RWPE2 (cell line): Measurements from ENCODE around the gene UBE2D3.

Experiments
- ATAC-seq: fragments of 200-7000 bp; cut with Tn5 transposase; 3 replicates; pipeline ENCODE4 v1.9.1; 2021; ENCODE audit warnings: low read depth
- DNase-seq: peaks from one replicate; pipeline ENCODE4 v3.0.0-alpha.2; 2020; ENCODE audit warnings: low spot score
- H3K27ac ChIP-seq: fragments of 450-650 bp; 2 replicates; pipeline ENCODE4 v1.5.1; 2017; ENCODE audit warnings: mild to moderate bottlenecking; ENCODE audit not compliant: poor library complexity, severe bottlenecking
- H3K27me3 ChIP-seq: fragments of 250-450 bp; sonication (Bioruptor Pico); 2 replicates; pipeline ENCODE4 v1.5.1; 2021; ENCODE audit warnings: mild to moderate bottlenecking, moderate library complexity; ENCODE audit not compliant: insufficient read depth, poor library complexity, severe bottlenecking
- H3K36me3 ChIP-seq: fragments of 250-450 bp; sonication (Bioruptor Pico); 2 replicates; pipeline ENCODE4 v1.5.1; 2020; ENCODE audit warnings: low read depth, mild to moderate bottlenecking, moderate library complexity
- H3K4me1 ChIP-seq: fragments of 250-450 bp; sonication (Bioruptor Pico); 2 replicates; pipeline ENCODE4 v1.5.1; 2021; ENCODE audit warnings: mild to moderate bottlenecking, moderate library complexity; ENCODE audit not compliant: insufficient read depth, poor library complexity, severe bottlenecking
- H3K4me3 ChIP-seq: fragments of 250-450 bp; sonication (Bioruptor Pico); 2 replicates; pipeline ENCODE4 v1.5.1; 2021; ENCODE audit warnings: mild to moderate bottlenecking, moderate library complexity; ENCODE audit not compliant: severe bottlenecking
- H3K9me3 ChIP-seq: fragments of 250-450 bp; sonication (Bioruptor Pico); 2 replicates; pipeline ENCODE4 v1.5.1; 2021; ENCODE audit warnings: mild to moderate bottlenecking, moderate library complexity; ENCODE audit not compliant: severe bottlenecking
- CTCF ChIP-seq: fragments of 450-650 bp; IDR thresholded peaks from one replicate; pipeline ENCODE4 v1.5.1; 2017; ENCODE audit warnings: mild to moderate bottlenecking, moderate library complexity; ENCODE audit not compliant: poor library complexity, severe bottlenecking

The UBE2D3 gene

GRCh38 chr4:102815981-102816380 is 11.4 kb downstream of the UBE2D3 start:
- H3K9me3 ChIP-seq, result no peaks in the 10 kb centered on the region
- no peak for TF ChIP-seq CTCF
- peaks cover 56% of the 10 kb centered on the region for H3K4me1 ChIP-seq
- H3K4me3 ChIP-seq, result no peak overlapping the region
- H3K27ac ChIP-seq, result peak overlapping the region; percentile 63
- DNase-seq (no peak), ATAC-seq (peak; percentile 73)
- H3K27me3 ChIP-seq, result no peaks in the 10 kb centered on the region
- peaks cover 68% of the 10 kb centered on the region for H3K36me3 ChIP-seq

GRCh38 chr4:102809691-102810090 is 17.7 kb downstream of the UBE2D3 start:
- Histone ChIP-seq H3K36me3 (peaks cover 91% of the 10 kb centered on the region), H3K27me3 (no peaks in the 10 kb centered on the region), H3K9me3 (no peaks in the 10 kb centered on the region), H3K4me3 (no peak overlapping the region), H3K27ac (peak overlapping the region; percentile 4), H3K4me1 (peaks cover 5% of the 10 kb centered on the region)
- DNase-seq, result no peak
- ATAC-seq, result no peak
- TF ChIP-seq CTCF, result no peak

- DNase-seq (no peak), ATAC-seq (no peak)
- no peak for TF ChIP-seq CTCF
- Histone ChIP-seq H3K4me3 (no peak overlapping the region), H3K36me3 (peaks cover 93% of the 10 kb centered on the region), H3K4me1 (peaks cover 5% of the 10 kb centered on the region), H3K27ac (peak overlapping the region; percentile 4), H3K9me3 (no peaks in the 10 kb centered on the region), H3K27me3 (no peaks in the 10 kb centered on the region)
Observed at GRCh38 chr4:102809190-102809589, 18.2 kb downstream of the UBE2D3 start.

GRCh38 chr4:102808009-102808408 is 19.3 kb downstream of the UBE2D3 start:
- DNase-seq (no peak), ATAC-seq (no peak)
- Histone ChIP-seq H3K36me3 (peaks cover 93% of the 10 kb centered on the region), H3K4me1 (peaks cover 5% of the 10 kb centered on the region), H3K27ac (no peak overlapping the region), H3K27me3 (no peaks in the 10 kb centered on the region), H3K4me3 (no peak overlapping the region), H3K9me3 (no peaks in the 10 kb centered on the region)
- no peak for TF ChIP-seq CTCF

- Histone ChIP-seq H3K4me1 (peaks cover 5% of the 10 kb centered on the region), H3K9me3 (no peaks in the 10 kb centered on the region), H3K36me3 (peaks cover 94% of the 10 kb centered on the region), H3K4me3 (no peak overlapping the region), H3K27ac (no peak overlapping the region), H3K27me3 (no peaks in the 10 kb centered on the region)
- DNase-seq, result no peak
- no peak for TF ChIP-seq CTCF
- no peak for ATAC-seq
Observed at GRCh38 chr4:102807345-102807744, 20.0 kb downstream of the UBE2D3 start.
